Neural progenitor cell (in vitro differentiated cells): Measurements from ENCODE around the gene C20orf144. TPM values are rescaled to one million over a fixed set of nuclear protein-coding genes. Genes with fewer than 3 reads are reported as not detected.
A peak's percentile ranks its signal among the peaks of the same experiment; 100 is the strongest.

ENCODE experiments used
- DNase-seq: peaks from one replicate; pipeline ENCODE4 v3.0.0-alpha.2; 2016; ENCODE audit warnings: low spot score
- H2AFZ ChIP-seq: fragments of 200-600 bp; sonication (generic); replicated peaks from 2 replicates; pipeline ENCODE4 v1.6.1; 2016; ENCODE audit warnings: antibody characterized with exemption
- H3F3A ChIP-seq: fragments of 200-600 bp; sonication (generic); 2 replicates; pipeline ENCODE4 v1.6.1; 2016; ENCODE audit warnings: antibody characterized with exemption, low read depth
- H3K27ac ChIP-seq: fragments of 200-600 bp; sonication (generic); 2 replicates; pipeline ENCODE4 v1.5.1; 2016; ENCODE audit warnings: mild to moderate bottlenecking
- H3K27me3 ChIP-seq: fragments of 200-600 bp; sonication (generic); 2 replicates; pipeline ENCODE4 v1.6.1; 2016; ENCODE audit warnings: mild to moderate bottlenecking, moderate library complexity
- H3K36me3 ChIP-seq: fragments of 200-600 bp; sonication (generic); 2 replicates; pipeline ENCODE4 v1.5.1; 2016
- H3K4me1 ChIP-seq: fragments of 200-600 bp; sonication (generic); 2 replicates; pipeline ENCODE4 v1.6.1; 2016; ENCODE audit warnings: mixed run types
- H3K4me2 ChIP-seq: fragments of 200-600 bp; sonication (generic); 2 replicates; pipeline ENCODE4 v1.6.1; 2016
- H3K4me3 ChIP-seq: fragments of 200-600 bp; sonication (generic); 2 replicates; pipeline ENCODE4 v1.5.1; 2016
- H3K79me2 ChIP-seq: fragments of 200-600 bp; sonication (generic); 2 replicates; pipeline ENCODE4 v1.6.1; 2016; ENCODE audit warnings: low read depth
- H3K9ac ChIP-seq: fragments of 200-600 bp; sonication (generic); 2 replicates; pipeline ENCODE4 v1.6.1; 2016
- H3K9me3 ChIP-seq: fragments of 200-600 bp; sonication (generic); 2 replicates; pipeline ENCODE4 v1.5.1; 2016; ENCODE audit warnings: low read depth
- H4K20me1 ChIP-seq: fragments of 200-600 bp; sonication (generic); 2 replicates; pipeline ENCODE4 v1.6.1; 2016; ENCODE audit warnings: low read depth
- H3K27ac Mint-ChIP-seq: 3 replicates; pipeline ENCODE4 v1.8.0; 2021; ENCODE audit warnings: mixed read lengths
- H3K27me3 Mint-ChIP-seq: 2 replicates; pipeline ENCODE4 v1.8.0; 2022; ENCODE audit warnings: low read depth, mild to moderate bottlenecking, inconsistent platforms, moderate library complexity, mixed read lengths; ENCODE audit not compliant: insufficient read depth
- H3K36me3 Mint-ChIP-seq: 3 replicates; pipeline ENCODE4 v1.8.0; 2021; ENCODE audit warnings: mixed read lengths
- H3K4me1 Mint-ChIP-seq: 3 replicates; pipeline ENCODE4 v1.8.0; 2021; ENCODE audit warnings: mixed read lengths
- H3K4me3 Mint-ChIP-seq: 3 replicates; pipeline ENCODE4 v1.8.0; 2021; ENCODE audit warnings: mild to moderate bottlenecking, moderate library complexity, mixed read lengths
- H3K9me3 Mint-ChIP-seq: 3 replicates; pipeline ENCODE4 v1.8.0; 2020; ENCODE audit warnings: mixed read lengths
- EZH2 ChIP-seq: fragments of 200-600 bp; sonication (generic); IDR thresholded peaks from 2 replicates; pipeline ENCODE4 v1.6.1; 2017; ENCODE audit warnings: antibody characterized with exemption, mild to moderate bottlenecking, moderate library complexity
- EZH2phosphoT487 ChIP-seq: fragments of 200-600 bp; sonication (generic); IDR thresholded peaks from 2 replicates; pipeline ENCODE4 v1.6.1; 2017; ENCODE audit warnings: antibody characterized with exemption
- total RNA-seq: library from RNA; depleted of rRNA; stranded (reverse); fragments of >200 nt; gene quantifications from 2 replicates; pipeline ENCODE4 v1.2.3, GENCODE V29; 2015; ENCODE audit warnings: low replicate concordance
- TF ChIP-seq, protein P1 (sequence below): fragments of 200-600 bp; sonication (generic); IDR thresholded peaks from 2 replicates; pipeline ENCODE4 v1.5.1; 2017; ENCODE audit warnings: antibody characterized with exemption, mild to moderate bottlenecking

The C20orf144 gene
- total RNA-seq, 1 donor from 2014 or later: not detected

DNA sequence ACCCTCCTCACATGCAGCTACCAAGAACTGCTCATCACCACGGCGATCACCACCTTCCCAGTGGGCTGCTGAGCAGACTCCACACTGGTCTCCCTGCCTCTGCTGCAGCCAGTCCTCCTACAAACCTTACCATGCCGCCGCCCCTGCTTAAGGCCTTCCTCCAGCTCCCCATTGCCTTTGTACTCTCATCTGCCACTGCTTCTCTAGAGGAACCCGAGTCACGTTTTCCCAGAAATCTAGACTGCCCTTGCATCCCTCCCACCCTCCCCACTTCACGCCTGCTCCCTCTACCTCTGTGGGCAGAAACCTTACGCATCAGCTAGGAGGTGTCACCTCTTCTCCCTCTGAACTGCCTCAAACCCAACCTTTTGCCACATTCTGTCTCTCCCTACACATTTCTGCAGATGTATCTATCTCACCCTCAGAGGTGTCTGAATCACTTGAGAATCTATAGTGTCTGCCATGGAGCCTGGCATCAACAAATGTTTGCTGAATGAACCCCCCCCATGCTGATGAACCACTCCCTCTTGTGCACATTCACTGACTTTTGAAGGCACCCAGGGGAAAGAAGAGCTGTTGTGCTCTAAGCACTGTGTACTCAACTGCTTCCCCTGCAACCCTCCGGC is 19.7 kb downstream of the C20orf144 start:
- H3K27ac ChIP-seq: no peak overlapping the region
- Mint-ChIP-seq H3K27ac (peak overlapping the region; percentile 95), H3K4me3 (no peak overlapping the region)

DNA sequence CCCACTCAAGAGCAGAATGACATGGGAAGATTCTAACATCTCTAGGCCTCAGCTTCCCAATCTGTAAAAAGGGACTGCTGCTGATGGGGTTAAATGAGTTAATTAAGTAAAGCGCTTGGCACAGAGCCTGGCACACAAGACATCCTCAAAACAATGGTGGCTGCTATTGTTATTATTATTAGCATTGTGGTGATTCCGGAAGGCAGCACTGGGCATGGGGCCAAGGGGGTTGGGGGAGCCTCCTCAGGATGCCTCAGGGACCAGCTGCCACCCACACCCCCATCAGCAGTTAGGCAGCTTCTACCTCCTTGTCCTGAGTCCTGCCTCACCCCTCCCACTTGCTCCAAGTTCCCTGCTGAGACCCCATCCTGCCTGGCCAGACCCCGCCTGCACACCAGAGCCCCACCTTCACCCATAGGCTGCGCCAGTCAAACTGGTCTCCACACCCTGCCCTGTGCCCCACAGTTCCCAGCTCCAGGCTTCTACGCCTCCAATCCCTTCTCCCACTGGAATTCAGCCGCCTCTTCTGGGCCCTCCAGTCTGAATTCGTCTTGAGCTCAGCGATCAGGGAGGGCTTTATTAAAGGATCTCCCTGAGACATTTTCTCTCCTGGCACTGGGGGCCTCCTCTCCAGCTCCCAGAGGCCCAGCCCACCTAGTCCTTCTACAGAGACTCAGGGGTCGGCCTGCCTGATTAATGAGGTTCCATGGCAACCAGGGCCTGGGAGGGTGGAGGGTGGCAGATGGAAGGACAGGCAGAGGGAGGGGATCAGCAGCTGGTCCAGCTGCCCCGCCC is 22.6 kb downstream of the C20orf144 start:
- H3K4me2 ChIP-seq: peak overlapping the region; percentile 88
- TF ChIP-seq, protein P1, sequence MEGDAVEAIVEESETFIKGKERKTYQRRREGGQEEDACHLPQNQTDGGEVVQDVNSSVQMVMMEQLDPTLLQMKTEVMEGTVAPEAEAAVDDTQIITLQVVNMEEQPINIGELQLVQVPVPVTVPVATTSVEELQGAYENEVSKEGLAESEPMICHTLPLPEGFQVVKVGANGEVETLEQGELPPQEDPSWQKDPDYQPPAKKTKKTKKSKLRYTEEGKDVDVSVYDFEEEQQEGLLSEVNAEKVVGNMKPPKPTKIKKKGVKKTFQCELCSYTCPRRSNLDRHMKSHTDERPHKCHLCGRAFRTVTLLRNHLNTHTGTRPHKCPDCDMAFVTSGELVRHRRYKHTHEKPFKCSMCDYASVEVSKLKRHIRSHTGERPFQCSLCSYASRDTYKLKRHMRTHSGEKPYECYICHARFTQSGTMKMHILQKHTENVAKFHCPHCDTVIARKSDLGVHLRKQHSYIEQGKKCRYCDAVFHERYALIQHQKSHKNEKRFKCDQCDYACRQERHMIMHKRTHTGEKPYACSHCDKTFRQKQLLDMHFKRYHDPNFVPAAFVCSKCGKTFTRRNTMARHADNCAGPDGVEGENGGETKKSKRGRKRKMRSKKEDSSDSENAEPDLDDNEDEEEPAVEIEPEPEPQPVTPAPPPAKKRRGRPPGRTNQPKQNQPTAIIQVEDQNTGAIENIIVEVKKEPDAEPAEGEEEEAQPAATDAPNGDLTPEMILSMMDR: no peak
- TF ChIP-seq EZH2 (no peak), EZH2phosphoT487 (no peak)
- no peaks in the 10 kb centered on the region for H3K36me3 ChIP-seq
- peak; percentile 84 for DNase-seq
- peaks cover 47% of the 10 kb centered on the region for H3K79me2 ChIP-seq
- H2AFZ ChIP-seq: no peak overlapping the region
- peak overlapping the region; percentile 61 for H3K27ac ChIP-seq
- H3K36me3 Mint-ChIP-seq: no peaks in the 10 kb centered on the region
- H4K20me1 ChIP-seq: peaks cover 58% of the 10 kb centered on the region
- peaks cover 18% of the 10 kb centered on the region for H3F3A ChIP-seq
- H3K27me3 ChIP-seq: no peaks in the 10 kb centered on the region
- H3K4me3 Mint-ChIP-seq: peak overlapping the region; percentile 92
- peak overlapping the region; percentile 65 for H3K4me3 ChIP-seq
- no peaks in the 10 kb centered on the region for H3K9me3 Mint-ChIP-seq
- peak overlapping the region; percentile 86 for H3K27ac Mint-ChIP-seq
- H3K4me1 ChIP-seq: peaks cover 20% of the 10 kb centered on the region
- peaks cover 31% of the 10 kb centered on the region for H3K4me1 Mint-ChIP-seq
- H3K9me3 ChIP-seq: no peaks in the 10 kb centered on the region
- H3K27me3 Mint-ChIP-seq: peaks cover 2% of the 10 kb centered on the region
- no peak overlapping the region for H3K9ac ChIP-seq

More for the DNA sequence above, 19.7 kb downstream of the C20orf144 start:
- no peaks in the 10 kb centered on the region for H3K9me3 ChIP-seq
- peaks cover 47% of the 10 kb centered on the region for H3K79me2 ChIP-seq
- H3K36me3 Mint-ChIP-seq: peaks cover 5% of the 10 kb centered on the region
- no peak overlapping the region for H3K9ac ChIP-seq
- H3K4me1 Mint-ChIP-seq: peaks cover 32% of the 10 kb centered on the region
- no peak overlapping the region for H3K4me3 ChIP-seq
- peaks cover 80% of the 10 kb centered on the region for H4K20me1 ChIP-seq
- TF ChIP-seq EZH2phosphoT487: no peak
- TF ChIP-seq, protein P1: no peak
- TF ChIP-seq EZH2: no peak
- H3K4me1 ChIP-seq: peaks cover 19% of the 10 kb centered on the region
- H2AFZ ChIP-seq: no peak overlapping the region
- no peak for DNase-seq
- H3K27me3 ChIP-seq: no peaks in the 10 kb centered on the region
- H3K36me3 ChIP-seq: no peaks in the 10 kb centered on the region
- no peak overlapping the region for H3K4me2 ChIP-seq
- H3K27me3 Mint-ChIP-seq: peaks cover under 1% of the 10 kb centered on the region
- peaks cover 18% of the 10 kb centered on the region for H3F3A ChIP-seq
- no peaks in the 10 kb centered on the region for H3K9me3 Mint-ChIP-seq

DNA sequence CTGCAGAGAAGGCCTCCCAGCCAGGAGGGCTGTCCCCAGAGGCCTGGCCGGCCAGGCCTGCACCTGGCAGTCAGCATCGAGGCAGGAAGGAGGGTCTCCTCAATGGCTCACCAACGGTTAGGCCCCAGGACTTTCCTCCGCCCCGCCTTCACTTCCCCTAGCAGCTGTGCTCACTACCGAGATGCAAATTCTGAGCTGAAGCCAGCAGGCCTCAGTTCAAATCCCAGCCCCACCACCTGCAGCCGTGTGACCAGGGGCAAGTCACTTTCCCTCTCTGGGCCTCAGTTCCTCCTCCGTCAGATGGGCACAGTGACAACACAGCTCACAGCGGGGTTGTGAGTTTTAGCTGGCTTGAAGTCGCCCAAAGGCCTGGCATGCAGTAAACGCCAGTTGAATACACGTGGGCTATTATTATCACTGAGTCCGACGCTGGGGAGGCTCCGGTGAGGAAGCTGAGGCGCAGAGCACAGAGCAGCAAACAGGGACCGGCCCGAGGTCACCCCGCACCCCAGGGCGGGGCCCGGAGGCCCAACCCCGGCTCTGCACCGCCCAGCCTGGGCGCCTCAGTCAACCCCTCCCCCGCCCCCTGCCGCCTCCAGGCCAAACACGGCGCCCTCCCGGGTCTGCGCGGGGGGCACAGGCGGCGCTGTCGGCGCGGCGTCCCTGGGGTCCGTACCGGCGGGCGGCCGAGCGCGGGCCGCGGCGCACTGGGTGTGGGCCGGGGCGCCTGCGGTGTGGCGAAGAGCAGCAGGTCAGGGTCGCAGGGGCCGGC is 23.4 kb downstream of the C20orf144 start:
- Mint-ChIP-seq H3K27ac (peak overlapping the region; percentile 69), H3K36me3 (no peaks in the 10 kb centered on the region), H3K4me3 (peak overlapping the region; percentile 92), H3K27me3 (peaks cover 2% of the 10 kb centered on the region), H3K9me3 (no peaks in the 10 kb centered on the region), H3K4me1 (peaks cover 35% of the 10 kb centered on the region)
- Histone ChIP-seq H2AFZ (no peak overlapping the region), H4K20me1 (peaks cover 52% of the 10 kb centered on the region), H3K27me3 (no peaks in the 10 kb centered on the region), H3F3A (peaks cover 18% of the 10 kb centered on the region), H3K4me3 (peak overlapping the region; percentile 65), H3K79me2 (peaks cover 47% of the 10 kb centered on the region), H3K27ac (no peak overlapping the region), H3K4me1 (peaks cover 20% of the 10 kb centered on the region), H3K9ac (no peak overlapping the region), H3K9me3 (no peaks in the 10 kb centered on the region), H3K4me2 (peak overlapping the region; percentile 88), H3K36me3 (no peaks in the 10 kb centered on the region)
- peak; percentile 63 for DNase-seq
- TF ChIP-seq EZH2: no peak
- TF ChIP-seq, protein P1: peak; percentile 9
